ENCODE data around the gene SHB. TPM values are rescaled to one million over a fixed set of nuclear protein-coding genes. Genes with fewer than 3 reads are reported as not detected.

The SHB gene
- total RNA-seq, 1 donor from 2014 or later, result 1.1 TPM

DNA sequence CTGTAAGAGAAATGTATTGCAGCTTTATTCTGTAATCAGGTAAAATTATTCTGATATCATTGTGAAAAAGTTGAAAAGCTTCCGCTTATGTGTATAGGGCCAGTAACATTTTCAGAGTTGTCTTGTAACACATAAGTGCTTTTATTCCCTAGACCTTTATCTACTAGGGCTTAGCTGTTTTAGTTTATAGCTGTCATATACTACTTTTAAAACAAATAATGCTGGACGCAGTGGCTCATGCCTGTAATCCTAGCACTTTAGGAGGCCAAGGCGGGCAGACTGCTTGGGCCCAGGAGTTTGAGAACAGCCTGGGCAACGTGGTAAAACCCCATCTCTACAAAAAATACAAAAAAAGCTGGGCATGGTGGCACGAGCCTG lies 198.2 kb downstream of the SHB start:
- Mint-ChIP-seq H3K36me3 (peaks cover 7% of the 10 kb centered on the region), H3K4me1 (no peaks in the 10 kb centered on the region), H3K27me3 (ENCODE audit: insufficient read depth, low read depth) (no peaks in the 10 kb centered on the region), H3K27ac (no peak overlapping the region), H3K4me3 (no peak overlapping the region), H3K9me3 (peaks cover 3% of the 10 kb centered on the region)
- H3K4me1 ChIP-seq, result no peaks in the 10 kb centered on the region
- H3K9me3 ChIP-seq (ENCODE audit: low read depth), result no peaks in the 10 kb centered on the region
- H4K20me1 ChIP-seq (ENCODE audit: low read depth), result no peaks in the 10 kb centered on the region
- H3K4me3 ChIP-seq, result no peak overlapping the region
- no peaks in the 10 kb centered on the region for H3K36me3 ChIP-seq
- H3K79me2 ChIP-seq (ENCODE audit: low read depth), result no peaks in the 10 kb centered on the region
- H3F3A ChIP-seq (ENCODE audit: low read depth), result no peaks in the 10 kb centered on the region
- H3K4me2 ChIP-seq, result no peak overlapping the region
- no peak for DNase-seq (ENCODE audit: low spot score)
- no peak overlapping the region for H3K27ac ChIP-seq
- H3K9ac ChIP-seq, result no peak overlapping the region
- H2AFZ ChIP-seq (replicated peaks), result no peak overlapping the region
- TF ChIP-seq EZH2phosphoT487 (IDR thresholded peaks at IDR 0.05), result no peak
- TF ChIP-seq EZH2 (IDR thresholded peaks at IDR 0.05), result no peak
- TF ChIP-seq, protein P1, sequence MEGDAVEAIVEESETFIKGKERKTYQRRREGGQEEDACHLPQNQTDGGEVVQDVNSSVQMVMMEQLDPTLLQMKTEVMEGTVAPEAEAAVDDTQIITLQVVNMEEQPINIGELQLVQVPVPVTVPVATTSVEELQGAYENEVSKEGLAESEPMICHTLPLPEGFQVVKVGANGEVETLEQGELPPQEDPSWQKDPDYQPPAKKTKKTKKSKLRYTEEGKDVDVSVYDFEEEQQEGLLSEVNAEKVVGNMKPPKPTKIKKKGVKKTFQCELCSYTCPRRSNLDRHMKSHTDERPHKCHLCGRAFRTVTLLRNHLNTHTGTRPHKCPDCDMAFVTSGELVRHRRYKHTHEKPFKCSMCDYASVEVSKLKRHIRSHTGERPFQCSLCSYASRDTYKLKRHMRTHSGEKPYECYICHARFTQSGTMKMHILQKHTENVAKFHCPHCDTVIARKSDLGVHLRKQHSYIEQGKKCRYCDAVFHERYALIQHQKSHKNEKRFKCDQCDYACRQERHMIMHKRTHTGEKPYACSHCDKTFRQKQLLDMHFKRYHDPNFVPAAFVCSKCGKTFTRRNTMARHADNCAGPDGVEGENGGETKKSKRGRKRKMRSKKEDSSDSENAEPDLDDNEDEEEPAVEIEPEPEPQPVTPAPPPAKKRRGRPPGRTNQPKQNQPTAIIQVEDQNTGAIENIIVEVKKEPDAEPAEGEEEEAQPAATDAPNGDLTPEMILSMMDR (IDR thresholded peaks at IDR 0.05), result no peak
- no peaks in the 10 kb centered on the region for H3K27me3 ChIP-seq

DNA sequence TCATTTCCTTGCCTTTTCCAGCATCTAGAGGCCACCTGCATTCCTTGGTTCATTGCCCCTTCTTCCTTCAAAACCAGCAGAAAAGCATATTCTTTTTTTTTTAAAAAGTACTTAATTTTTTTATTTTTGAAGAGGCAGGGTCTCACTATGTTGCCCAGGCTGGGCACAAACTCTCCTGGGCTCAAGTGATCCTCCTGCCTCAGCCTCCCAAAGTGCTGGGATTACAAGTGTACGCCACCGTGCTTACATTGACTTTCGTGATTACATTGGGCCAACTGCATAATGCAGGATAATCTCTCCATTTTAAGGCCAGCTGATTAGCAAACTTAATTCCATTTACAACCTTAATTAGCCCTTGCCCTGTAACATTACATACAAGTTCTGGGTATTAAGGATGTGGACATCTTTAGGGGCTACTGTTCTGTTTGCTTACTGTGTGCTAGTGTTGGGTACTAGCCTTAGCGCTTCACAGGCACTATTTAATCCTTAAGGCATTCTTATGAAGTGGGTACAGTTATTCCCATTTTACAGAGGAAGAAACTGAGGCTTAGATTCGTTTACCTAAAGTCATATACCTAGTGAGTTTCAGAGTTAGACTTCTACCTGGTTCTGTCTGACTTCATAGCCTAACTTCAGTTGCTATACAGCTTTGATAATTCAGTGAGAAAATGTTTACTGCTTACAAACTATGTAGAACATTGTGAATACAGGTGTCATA lies 198.8 kb downstream of the SHB start:
- H3K36me3 ChIP-seq, result no peaks in the 10 kb centered on the region
- H3F3A ChIP-seq (ENCODE audit: low read depth), result no peaks in the 10 kb centered on the region
- H3K4me2 ChIP-seq, result no peak overlapping the region
- Mint-ChIP-seq H3K27me3 (ENCODE audit: insufficient read depth, low read depth) (no peaks in the 10 kb centered on the region), H3K36me3 (peaks cover 3% of the 10 kb centered on the region), H3K27ac (no peak overlapping the region), H3K4me3 (no peak overlapping the region), H3K9me3 (no peaks in the 10 kb centered on the region), H3K4me1 (no peaks in the 10 kb centered on the region)
- no peaks in the 10 kb centered on the region for H3K79me2 ChIP-seq (ENCODE audit: low read depth)
- H2AFZ ChIP-seq (replicated peaks), result no peak overlapping the region
- H4K20me1 ChIP-seq (ENCODE audit: low read depth), result no peaks in the 10 kb centered on the region
- H3K27ac ChIP-seq, result no peak overlapping the region
- no peaks in the 10 kb centered on the region for H3K4me1 ChIP-seq
- no peak for DNase-seq (ENCODE audit: low spot score)
- no peaks in the 10 kb centered on the region for H3K9me3 ChIP-seq (ENCODE audit: low read depth)
- no peak overlapping the region for H3K9ac ChIP-seq
- no peak overlapping the region for H3K4me3 ChIP-seq
- H3K27me3 ChIP-seq, result no peaks in the 10 kb centered on the region
- TF ChIP-seq, protein P1 (IDR thresholded peaks at IDR 0.05), result no peak
- TF ChIP-seq EZH2phosphoT487 (IDR thresholded peaks at IDR 0.05) (no peak), EZH2 (IDR thresholded peaks at IDR 0.05) (no peak)

Small RNAs within 50 kb of the gene (small RNA-seq; reads per million reads assigned to genes)
- not detected for gene RNU7-124P

Other genes starting within 250 kb of the SHB start
- 22.6 and 24.6 TPM in 2 replicates for gene SLC25A51, start 165.1 kb downstream of the SHB start, total RNA-seq (ENCODE audit: low replicate concordance)